Measurements from ENCODE around the gene PARS2. TPM values are rescaled to one million over a fixed set of nuclear protein-coding genes. Genes with fewer than 3 reads are reported as not detected.

Gene PARS2
- total RNA-seq, 1 experiment from 2014 or later, result 9.6 TPM

- Histone ChIP-seq H3K4me2 (ENCODE audit: low read length) (peak within 1 kb of the TSS; percentile 86), H2AFZ (ENCODE audit: low read depth, low read length, poor library complexity, severe bottlenecking) (peak within 1 kb of the TSS; percentile 96), H3K9me2 (ENCODE audit: insufficient read depth) (no peaks in the 10 kb centered on the region), H3K36me3 (ENCODE audit: control insufficient read depth in 1 of 2, insufficient read depth in 2 of 2, low read length in 2 of 2) (peaks cover 10 to 15% of the 10 kb centered on the region in 2 experiments; a peak in 2 of 4 replicates), H3K27me3 (ENCODE audit: insufficient read depth, low read length) (no peaks in the 10 kb centered on the region), H3K4me1 (ENCODE audit: control insufficient read depth in 1 of 2, insufficient read depth in 2 of 2, low read length in 2 of 2) (peaks cover 8 to 14% of the 10 kb centered on the region in 2 experiments; a peak in 3 of 4 replicates), H3K9me3 (ENCODE audit: control insufficient read depth in 1 of 2, insufficient read depth in 1 of 2, low read depth in 1 of 2, low read length in 2 of 2) (no peaks in the 10 kb centered on the region), H4K20me1 (ENCODE audit: insufficient read depth) (no peaks in the 10 kb centered on the region), H3K79me2 (ENCODE audit: insufficient read depth, low read length) (peaks cover 46% of the 10 kb centered on the region), H3K4me3 (replicated peaks in 1 of 2; ENCODE audit: low read depth in 1 of 2, low read length in 2 of 2) (peak within 1 kb of the TSS; percentile 97 to 98), H3K27ac (ENCODE audit: low read depth, low read length) (peak within 1 kb of the TSS; percentile 65), H3K9ac (ENCODE audit: low read length) (peak within 1 kb of the TSS; percentile 91)
- ChIA-PET POLR2A (no interaction called here), CTCF (no interaction called here), RAD21 (ENCODE audit: low non-redundant PET in 1 of 2, low total read pairs in 2 of 2, uncharacterized antibody in 2 of 2, unreplicated experiment in 2 of 2) (interaction anchor here in 1 of 2 experiments (0.7 kb wide), 1 partner anchor 516 kb away, joined by 3 read pairs; the partner anchor contains the start of gene MRPL37)
- ATAC-seq (peak; percentile 95), DNase-seq (ENCODE audit: low read depth, low spot score) (peak; percentile 67)
- intact Hi-C loops (cut with micrococcal nuclease), result loop anchor here (2.0 kb wide), 1 partner anchor 49 kb away; the partner anchor contains the start of gene PARS2
- BruUV-seq (replicated peaks), result TSS peak; percentile 75
- TF ChIP-seq ZFX (IDR thresholded peaks at IDR 0.05) (peak; percentile 30; the same call in 1 of the 2 replicates), ATF3 (IDR thresholded peaks at IDR 0.05) (no peak), YY1 (IDR thresholded peaks at IDR 0.05; ENCODE audit: extremely low read depth, insufficient replicate concordance, low read depth, low read length) (peak; percentile 73), SP1 (IDR thresholded peaks at IDR 0.05; ENCODE audit: low read depth) (peak; percentile 92), TCF7L2 (IDR thresholded peaks at IDR 0.05; ENCODE audit: borderline replicate concordance, extremely low read depth, insufficient read depth, insufficient read length) (peak; percentile 23), POLR2A (IDR thresholded peaks at IDR 0.05; ENCODE audit: borderline replicate concordance, extremely low read depth, insufficient read depth, insufficient read length) (peak; percentile 80), POLR2AphosphoS5 (IDR thresholded peaks at IDR 0.05; ENCODE audit: low read depth, low read length) (peak; percentile 95), FOSL1 (IDR thresholded peaks at IDR 0.05; ENCODE audit: low read depth) (no peak), ELF1 (IDR thresholded peaks at IDR 0.05; ENCODE audit: borderline replicate concordance, low read depth) (no peak; the same call in 1 of the 2 replicates), EZH2 (IDR thresholded peaks at IDR 0.05) (no peak), EGR1 (IDR thresholded peaks at IDR 0.05; ENCODE audit: low read depth) (peak; percentile 63), CBX3 (IDR thresholded peaks at IDR 0.05; ENCODE audit: low read depth) (peak; percentile 95), SIN3A (IDR thresholded peaks at IDR 0.05; ENCODE audit: low read depth) (peak; percentile 70; the same call in 1 of the 2 replicates), SRF (IDR thresholded peaks at IDR 0.05; ENCODE audit: low read depth) (peak; percentile 84), MAX (IDR thresholded peaks at IDR 0.05) (peak; percentile 92), EZH2phosphoT487 (IDR thresholded peaks at IDR 0.05; ENCODE audit: borderline replicate concordance) (no peak), ZNF274 (IDR thresholded peaks at IDR 0.05; ENCODE audit: low read depth, low read length) (no peak)
Observed at GRCh38 chr1:54715493-54716298, 48.6 kb downstream of the PARS2 start, which contains the start of gene TTC4. TTC4 (plus strand) TSS chr1:54715861; CDS start chr1:54715909, 48 bp downstream.
